ENCODE measurements around the gene ZNF831. TPM values are rescaled to one million over a fixed set of nuclear protein-coding genes. Genes with fewer than 3 reads are reported as not detected.

Gene ZNF831
- polyA plus RNA-seq, 1 of the 3 experiments (the other 2 are of a cell fraction): not detected

- Histone ChIP-seq H3K27ac (ENCODE audit: low read depth in 2 of 2, low read length in 1 of 2) (no peak overlapping the region), H3K79me2 (ENCODE audit: insufficient read depth) (no peaks in the 10 kb centered on the region), H3K4me3 (ENCODE audit: low read depth in 2 of 2, low read length in 1 of 2) (no peak overlapping the region), H3K36me3 (replicated peaks in 1 of 2; ENCODE audit: control insufficient read depth in 1 of 2, insufficient read depth in 2 of 2, low read length in 1 of 2) (no peaks in the 10 kb centered on the region), H2AFZ (ENCODE audit: low read depth) (no peak overlapping the region), H3F3A (replicated peaks; ENCODE audit: insufficient read depth) (no peaks in the 10 kb centered on the region), H3K4me1 (ENCODE audit: control insufficient read depth in 1 of 2, insufficient read depth in 2 of 2, low read depth in 1 of 2, low read length in 1 of 2) (peaks cover 0 to 6% of the 10 kb centered on the region in 2 experiments; a peak in 2 of 4 replicates), H3K9me2 (no peaks in the 10 kb centered on the region), H3K4me2 (no peak overlapping the region), H3K9ac (no peak overlapping the region), H4K20me1 (ENCODE audit: insufficient read depth) (no peaks in the 10 kb centered on the region), H3K9me3 (no peaks in the 10 kb centered on the region), H3K27me3 (ENCODE audit: insufficient read depth) (no peaks in the 10 kb centered on the region; the same call in 1 of the 2 replicates)
- ChIA-PET POLR2A (no interaction called here), CTCF (no interaction called here)
- DNase-seq: no peak
- 26% methylated on average over 5 of the region's 5 CpGs for WGBS (ENCODE audit: low lambda C conversion rate)
- TF ChIP-seq ZBTB33 (IDR thresholded peaks at IDR 0.05; ENCODE audit: borderline replicate concordance, low read depth): no peak
- no peak for TF ChIP-seq POLR2AphosphoS5 (IDR thresholded peaks at IDR 0.05; ENCODE audit: low read depth, low read length)
- no peak for TF ChIP-seq RXRA (IDR thresholded peaks at IDR 0.05; ENCODE audit: borderline replicate concordance, low read depth)
- no peak for TF ChIP-seq TEAD4 (IDR thresholded peaks at IDR 0.05; ENCODE audit: borderline replicate concordance, insufficient read depth)
- no peak for TF ChIP-seq GATA2 (CRISPR knock-in tag; IDR thresholded peaks at IDR 0.05)
- no peak for TF ChIP-seq CHD2 (IDR thresholded peaks at IDR 0.05; ENCODE audit: low read length, partially characterized antibody)
- TF ChIP-seq NFIC (IDR thresholded peaks at IDR 0.05; ENCODE audit: borderline replicate concordance): no peak
- no peak for TF ChIP-seq ELF1 (IDR thresholded peaks at IDR 0.05)
- TF ChIP-seq SIN3A (IDR thresholded peaks at IDR 0.05; ENCODE audit: borderline replicate concordance, low read depth, low read length): no peak
- TF ChIP-seq RCOR1 (IDR thresholded peaks at IDR 0.05; ENCODE audit: low read length): no peak
- no peak for TF ChIP-seq IRF3 (IDR thresholded peaks at IDR 0.05; ENCODE audit: low read depth, low read length)
- no peak for TF ChIP-seq REST (IDR thresholded peaks at IDR 0.05; ENCODE audit: low read depth, low read length)
- TF ChIP-seq EP300 (IDR thresholded peaks at IDR 0.05; ENCODE audit: borderline replicate concordance in 1 of 2, low read depth in 1 of 2, low read length in 1 of 2): no peak
- TF ChIP-seq YY1 (IDR thresholded peaks at IDR 0.05; ENCODE audit: low read depth): no peak
These were observed 11.8 kb upstream of the ZNF831 start for GRCh38 chr20:59151820-59152219.
